Endodermal cell (in vitro differentiated cells): Measurements from ENCODE around the gene PTPRN2. TPM values are rescaled to one million over a fixed set of nuclear protein-coding genes. Genes with fewer than 3 reads are reported as not detected.

Experiments used
- DNase-seq: peaks from one replicate; pipeline ENCODE4 v3.0.0-alpha.2; 2017
- H3K27ac ChIP-seq: 2 replicates; pipeline ENCODE4 v1.5.1; 2013; ENCODE audit warnings: mild to moderate bottlenecking, low read depth, low read length, moderate library complexity
- H3K27me3 ChIP-seq: 2 replicates; pipeline ENCODE4 v1.6.1; 2013; ENCODE audit warnings: mild to moderate bottlenecking, low read length, moderate library complexity; ENCODE audit not compliant: insufficient read depth, control insufficient read depth, poor library complexity, severe bottlenecking
- H3K36me3 ChIP-seq: 2 replicates; pipeline ENCODE4 v1.7.0; 2013; ENCODE audit warnings: mild to moderate bottlenecking, low read length, moderate library complexity; ENCODE audit not compliant: control insufficient read depth, insufficient read depth
- H3K4me1 ChIP-seq: one replicate; pipeline ENCODE4 v1.7.0; 2013; ENCODE audit warnings: low read length; ENCODE audit not compliant: control insufficient read depth, insufficient read depth
- H3K4me3 ChIP-seq: 2 replicates; pipeline ENCODE4 v1.5.1; 2013; ENCODE audit warnings: mild to moderate bottlenecking, low read length, moderate library complexity
- H3K9ac ChIP-seq: 2 replicates; pipeline ENCODE4 v1.6.1; 2013; ENCODE audit warnings: mild to moderate bottlenecking, low read length, moderate library complexity; ENCODE audit not compliant: poor library complexity, severe bottlenecking; ENCODE audit errors: extremely low read depth
- H3K9me3 ChIP-seq: 2 replicates; pipeline ENCODE4 v1.6.1; 2013; ENCODE audit warnings: mild to moderate bottlenecking, low read length, moderate library complexity; ENCODE audit not compliant: control insufficient read depth
- H3K27ac Mint-ChIP-seq: 2 replicates; pipeline ENCODE4 v1.8.0; 2020; ENCODE audit warnings: mixed read lengths
- H3K27me3 Mint-ChIP-seq: 2 replicates; pipeline ENCODE4 v1.8.0; 2021; ENCODE audit warnings: mild to moderate bottlenecking, mixed read lengths; ENCODE audit not compliant: insufficient read depth
- H3K36me3 Mint-ChIP-seq: 2 replicates; pipeline ENCODE4 v1.8.0; 2020; ENCODE audit warnings: low read depth, mixed read lengths
- H3K4me1 Mint-ChIP-seq: 2 replicates; pipeline ENCODE4 v1.8.0; 2020; ENCODE audit warnings: mixed read lengths
- H3K4me3 Mint-ChIP-seq: 2 replicates; pipeline ENCODE4 v1.8.0; 2020; ENCODE audit warnings: mild to moderate bottlenecking, moderate library complexity, mixed read lengths
- H3K9me3 Mint-ChIP-seq: 2 replicates; pipeline ENCODE4 v1.8.0; 2020; ENCODE audit warnings: mild to moderate bottlenecking, mixed read lengths
- WGBS, 2 experiments: methylation state at CpG; one replicate each; pipeline versions ENCODE4 v1.1.5 to v1.1.7; 2013; ENCODE audit warnings: missing lambda C conversion rate in 2 of 2, mixed read lengths in 1 of 2; ENCODE audit not compliant: insufficient coverage in 1 of 2, insufficient read length in 1 of 2; 5-methylcytosine and 5-hydroxymethylcytosine counted together
- total RNA-seq, 2 donors: library from RNA; stranded (reverse); fragmentation: NEBNext Ultra II Directional in 1 of 2; extraction: Animal tissue kit (Norgen Biotek cat#: 25700) in 1 of 2; gene quantifications; 2 replicates in 1 of 2; 3 replicates in 1 of 2; pipeline ENCODE4 v1.2.1, GENCODE V29; 2021
- TF ChIP-seq, protein P1 (sequence below): fragments of 200-600 bp; sonication (generic); conservative IDR thresholded peaks from 2 replicates; pipeline ENCODE4 v1.5.0; 2021; ENCODE audit warnings: antibody characterized with exemption, mild to moderate bottlenecking

PTPRN2 gene
- total RNA-seq, 2 donors from 2014 or later: 0.69 to 1.2 TPM

DNA sequence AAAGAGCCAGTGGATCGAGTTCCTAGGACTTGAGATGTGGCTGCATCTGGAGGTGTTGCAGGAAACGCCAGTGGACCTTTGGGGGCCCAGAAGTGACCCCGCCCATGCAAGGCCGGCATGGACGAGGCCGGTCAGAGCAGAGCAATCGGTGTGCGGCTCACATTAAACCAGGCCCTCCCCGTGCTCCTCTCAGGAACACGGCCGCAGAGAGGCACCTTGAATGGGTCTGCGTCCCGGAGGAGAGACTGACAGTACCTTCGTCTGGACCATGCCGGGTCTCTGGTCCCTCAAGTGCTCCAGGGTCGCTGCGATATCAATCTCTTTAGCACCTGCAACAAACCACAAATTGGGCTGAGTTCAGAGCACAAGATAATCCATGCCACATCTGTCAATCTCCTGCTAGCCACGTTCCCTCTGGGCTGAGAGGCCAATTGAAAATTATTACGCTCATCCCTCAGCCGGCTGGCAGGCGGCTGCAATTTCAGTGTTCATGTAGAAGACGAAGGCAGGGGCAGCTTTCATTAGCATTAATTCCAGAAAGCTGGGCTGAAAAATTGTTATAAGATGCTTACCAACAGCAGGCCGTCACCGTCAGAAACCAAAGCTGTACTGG is 1038.8 kb downstream of the PTPRN2 start:
- Histone ChIP-seq H3K4me1 (no peaks in the 10 kb centered on the region), H3K27ac (no peak overlapping the region), H3K36me3 (no peaks in the 10 kb centered on the region), H3K9me3 (peaks cover 75% of the 10 kb centered on the region), H3K9ac (no peak overlapping the region), H3K27me3 (no peaks in the 10 kb centered on the region), H3K4me3 (no peak overlapping the region)
- Mint-ChIP-seq H3K9me3 (no peaks in the 10 kb centered on the region), H3K4me1 (no peaks in the 10 kb centered on the region), H3K27ac (no peak overlapping the region), H3K27me3 (no peaks in the 10 kb centered on the region), H3K36me3 (no peaks in the 10 kb centered on the region), H3K4me3 (no peak overlapping the region)
- WGBS, 2 experiments: 81 to 85% methylated on average over 18 to 24 of the region's 24 CpGs
- peak; percentile 21 for DNase-seq
- TF ChIP-seq, protein P1, sequence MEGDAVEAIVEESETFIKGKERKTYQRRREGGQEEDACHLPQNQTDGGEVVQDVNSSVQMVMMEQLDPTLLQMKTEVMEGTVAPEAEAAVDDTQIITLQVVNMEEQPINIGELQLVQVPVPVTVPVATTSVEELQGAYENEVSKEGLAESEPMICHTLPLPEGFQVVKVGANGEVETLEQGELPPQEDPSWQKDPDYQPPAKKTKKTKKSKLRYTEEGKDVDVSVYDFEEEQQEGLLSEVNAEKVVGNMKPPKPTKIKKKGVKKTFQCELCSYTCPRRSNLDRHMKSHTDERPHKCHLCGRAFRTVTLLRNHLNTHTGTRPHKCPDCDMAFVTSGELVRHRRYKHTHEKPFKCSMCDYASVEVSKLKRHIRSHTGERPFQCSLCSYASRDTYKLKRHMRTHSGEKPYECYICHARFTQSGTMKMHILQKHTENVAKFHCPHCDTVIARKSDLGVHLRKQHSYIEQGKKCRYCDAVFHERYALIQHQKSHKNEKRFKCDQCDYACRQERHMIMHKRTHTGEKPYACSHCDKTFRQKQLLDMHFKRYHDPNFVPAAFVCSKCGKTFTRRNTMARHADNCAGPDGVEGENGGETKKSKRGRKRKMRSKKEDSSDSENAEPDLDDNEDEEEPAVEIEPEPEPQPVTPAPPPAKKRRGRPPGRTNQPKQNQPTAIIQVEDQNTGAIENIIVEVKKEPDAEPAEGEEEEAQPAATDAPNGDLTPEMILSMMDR: no peak

DNA sequence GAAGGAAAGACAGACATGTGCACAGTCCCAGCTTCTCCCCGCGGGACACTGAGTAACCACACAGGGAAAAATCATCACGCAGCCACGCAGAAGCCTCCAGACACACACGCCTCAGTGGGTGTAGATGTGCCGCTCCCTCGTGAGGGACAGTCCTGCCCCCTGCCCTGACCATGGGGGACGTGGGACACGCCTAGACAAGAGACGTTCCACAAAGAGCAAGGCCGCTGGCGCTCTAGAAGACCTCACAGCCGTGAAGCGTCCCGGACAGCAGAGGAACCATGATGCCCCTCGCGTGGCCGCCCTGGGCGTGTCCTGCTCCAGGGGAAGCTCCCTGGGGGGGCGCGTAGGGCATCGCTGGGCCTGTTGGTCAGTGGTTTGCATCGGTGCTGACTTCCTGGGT is 1040.0 kb downstream of the PTPRN2 start:
- Histone ChIP-seq H3K9ac (no peak overlapping the region), H3K4me1 (no peaks in the 10 kb centered on the region), H3K9me3 (peaks cover 81% of the 10 kb centered on the region), H3K27me3 (no peaks in the 10 kb centered on the region), H3K36me3 (no peaks in the 10 kb centered on the region), H3K27ac (no peak overlapping the region), H3K4me3 (no peak overlapping the region)
- DNase-seq: peak; percentile 32
- Mint-ChIP-seq H3K27ac (no peak overlapping the region), H3K4me1 (no peaks in the 10 kb centered on the region), H3K36me3 (no peaks in the 10 kb centered on the region), H3K9me3 (no peaks in the 10 kb centered on the region), H3K27me3 (no peaks in the 10 kb centered on the region), H3K4me3 (no peak overlapping the region)
- TF ChIP-seq, protein P1: no peak
- 81 to 87% methylated on average over 11 to 23 of the region's 23 CpGs for WGBS, 2 experiments

DNA sequence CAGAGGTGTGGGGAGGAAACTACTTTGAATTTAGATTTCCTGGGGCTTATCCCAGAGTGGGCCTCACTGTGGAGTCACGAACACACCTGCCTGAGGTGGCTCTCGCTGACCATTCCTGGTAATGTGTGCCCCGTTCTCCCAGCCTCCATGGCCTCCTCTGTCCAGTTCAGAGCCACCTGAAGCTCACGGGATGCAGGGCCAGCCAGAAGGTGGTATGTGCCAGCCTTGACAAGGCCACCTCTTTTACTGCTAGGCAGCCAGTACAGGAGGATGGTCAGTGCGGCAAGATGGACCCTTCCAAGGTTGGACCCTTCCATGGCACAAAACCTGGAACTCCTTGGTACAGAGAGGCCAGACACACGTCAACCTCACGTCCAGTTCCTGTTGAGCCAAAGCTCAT is 1040.5 kb downstream of the PTPRN2 start:
- WGBS, 2 experiments: 66 to 75% methylated on average over 5 to 7 of the region's 7 CpGs
- H3K9ac ChIP-seq: no peak overlapping the region
- Mint-ChIP-seq H3K4me3 (no peak overlapping the region), H3K36me3 (no peaks in the 10 kb centered on the region), H3K27ac (no peak overlapping the region), H3K27me3 (no peaks in the 10 kb centered on the region), H3K9me3 (no peaks in the 10 kb centered on the region), H3K4me1 (no peaks in the 10 kb centered on the region)
- H3K9me3 ChIP-seq: peaks cover 76% of the 10 kb centered on the region
- no peaks in the 10 kb centered on the region for H3K27me3 ChIP-seq
- no peak overlapping the region for H3K4me3 ChIP-seq
- no peaks in the 10 kb centered on the region for H3K36me3 ChIP-seq
- TF ChIP-seq, protein P1: no peak
- H3K27ac ChIP-seq: no peak overlapping the region
- H3K4me1 ChIP-seq: no peaks in the 10 kb centered on the region
- peak; percentile 11 for DNase-seq
